IMR-90 (cell line): ENCODE measurements around the gene CTNNA2. TPM values are rescaled to one million over a fixed set of nuclear protein-coding genes. Genes with fewer than 3 reads are reported as not detected.

Experiments used
- ATAC-seq: fragments of 200-7000 bp; cut with Tn5 transposase; 2 replicates; pipeline ENCODE4 v1.9.1; 2020; ENCODE audit warnings: low read depth, mild to moderate bottlenecking, moderate library complexity
- BruUV-seq: library from RNA; stranded (reverse); fragments of 400-500 nt; replicated peaks from 2 replicates; lab custom pipeline; 2021; lab: Mats Ljungman, UMichigan
- CTCF ChIA-PET: fragments of 300-600 bp; formaldehyde crosslinking; extraction: SDS; loops from one replicate; lab custom pipeline; 2021; ENCODE audit warnings: antibody characterized with exemption; lab: Yijun Ruan, JAX
- POLR2A ChIA-PET: fragments of 300-600 bp; sonication (Branson Sonifier 250); formaldehyde crosslinking; loops from one replicate; lab custom pipeline; 2022; ENCODE audit warnings: antibody characterized with exemption; ENCODE audit not compliant: unreplicated experiment; lab: Charles Lee
- DNase-seq: peaks from one replicate; pipeline ENCODE4 v3.0.0; 2013
- H2AFZ ChIP-seq: replicated peaks from 2 replicates; pipeline ENCODE3; 2013; ENCODE audit warnings: low read length, mild to moderate bottlenecking; ENCODE audit not compliant: poor library complexity
- H2AK5ac ChIP-seq: 2 replicates; pipeline ENCODE4 v1.6.1; 2013; ENCODE audit warnings: low read depth, low read length, inconsistent platforms
- H2AK9ac ChIP-seq: replicated peaks from 2 replicates; pipeline ENCODE3; 2013; ENCODE audit warnings: mild to moderate bottlenecking, low read depth, low read length, moderate library complexity; ENCODE audit not compliant: poor library complexity
- H2BK120ac ChIP-seq: 2 replicates; pipeline ENCODE4 v1.6.1; 2013; ENCODE audit warnings: low read depth, low read length, inconsistent platforms
- H2BK15ac ChIP-seq: 3 replicates; pipeline ENCODE4 v1.6.1; 2013; ENCODE audit warnings: low read depth, low read length, inconsistent platforms
- H2BK20ac ChIP-seq: 2 replicates; pipeline ENCODE4 v1.6.1; 2013; ENCODE audit warnings: low read depth, mild to moderate bottlenecking, inconsistent platforms, low read length, moderate library complexity
- H2BK5ac ChIP-seq: 2 replicates; pipeline ENCODE4 v1.6.1; 2013; ENCODE audit warnings: mild to moderate bottlenecking, low read depth, low read length, inconsistent platforms; ENCODE audit not compliant: poor library complexity, severe bottlenecking
- H3K14ac ChIP-seq: replicated peaks from 2 replicates; pipeline ENCODE4 v1.6.1; 2013; ENCODE audit warnings: low read depth, low read length, inconsistent platforms
- H3K18ac ChIP-seq: 2 replicates; pipeline ENCODE4 v1.6.1; 2013; ENCODE audit warnings: low read depth, low read length, control low read depth
- H3K23ac ChIP-seq: 2 replicates; pipeline ENCODE4 v1.6.1; 2013; ENCODE audit warnings: low read depth, low read length, inconsistent platforms
- H3K27ac ChIP-seq: 2 replicates; pipeline ENCODE4 v1.5.1; 2013; ENCODE audit warnings: mild to moderate bottlenecking, control low read depth, low read length; ENCODE audit not compliant: insufficient read depth
- H3K27me3 ChIP-seq: 2 replicates; pipeline ENCODE4 v1.6.1; 2013; ENCODE audit warnings: low read length; ENCODE audit not compliant: control insufficient read depth, insufficient read depth
- H3K36me3 ChIP-seq: 2 replicates; pipeline ENCODE4 v1.6.1; 2013; ENCODE audit warnings: low read length, mixed read lengths; ENCODE audit not compliant: control insufficient read depth, insufficient read depth
- H3K4ac ChIP-seq: 2 replicates; pipeline ENCODE4 v1.6.1; 2013; ENCODE audit warnings: low read depth, low read length, inconsistent platforms
- H3K4me1 ChIP-seq: 2 replicates; pipeline ENCODE4 v1.6.1; 2013; ENCODE audit warnings: low read length, mixed read lengths; ENCODE audit not compliant: control insufficient read depth, insufficient read depth
- H3K4me2 ChIP-seq: 2 replicates; pipeline ENCODE4 v1.6.1; 2013; ENCODE audit warnings: low read depth, mild to moderate bottlenecking, control low read depth, low read length, moderate library complexity
- H3K4me3 ChIP-seq: 2 replicates; pipeline ENCODE4 v1.5.1; 2013; ENCODE audit warnings: low read depth, mild to moderate bottlenecking, control low read depth, low read length, moderate library complexity; ENCODE audit not compliant: insufficient read depth
- H3K56ac ChIP-seq: 2 replicates; pipeline ENCODE4 v1.6.1; 2013; ENCODE audit warnings: low read length, inconsistent platforms; ENCODE audit not compliant: insufficient read depth; ENCODE audit errors: extremely low read depth
- H3K79me1 ChIP-seq, 2 experiments: 2 replicates each; pipeline ENCODE4 v1.6.1; 2013; ENCODE audit warnings: low read length in 2 of 2, inconsistent platforms in 1 of 2, low read depth in 1 of 2
- H3K9ac ChIP-seq: 2 replicates; pipeline ENCODE4 v1.6.1; 2013; ENCODE audit warnings: low read depth, low read length, control low read depth
- H3K9me1 ChIP-seq: 2 replicates; pipeline ENCODE4 v1.6.1; 2013; ENCODE audit warnings: low read length, inconsistent platforms; ENCODE audit not compliant: insufficient read depth
- H3K9me3 ChIP-seq: 2 replicates; pipeline ENCODE4 v1.6.1; 2013; ENCODE audit warnings: low read length; ENCODE audit not compliant: control insufficient read depth, insufficient read depth
- H4K20me1 ChIP-seq: 2 replicates; pipeline ENCODE4 v1.6.1; 2013; ENCODE audit warnings: low read length, inconsistent platforms; ENCODE audit not compliant: insufficient read depth
- H4K5ac ChIP-seq: 2 replicates; pipeline ENCODE4 v1.6.1; 2013; ENCODE audit warnings: mild to moderate bottlenecking, low read depth, low read length, control low read depth
- H4K8ac ChIP-seq, 2 experiments: 2 replicates each; pipeline ENCODE4 v1.6.1; 2013; ENCODE audit warnings: low read depth in 2 of 2, low read length in 2 of 2, control low read depth in 1 of 2, inconsistent platforms in 1 of 2
- H4K91ac ChIP-seq: 2 replicates; pipeline ENCODE4 v1.6.1; 2013; ENCODE audit warnings: low read depth, low read length, inconsistent platforms; ENCODE audit not compliant: insufficient read depth
- BHLHE40 ChIP-seq: fragments of 150-350 bp; IDR thresholded peaks from 2 replicates; pipeline ENCODE4 v1.6.1; 2016; ENCODE audit warnings: mild to moderate bottlenecking, low read depth, low read length
- CEBPB ChIP-seq: IDR thresholded peaks from 2 replicates; pipeline ENCODE4 v1.6.1; 2012; ENCODE audit warnings: low read depth, low read length, improper control_type of control experiment
- CHD1 ChIP-seq: IDR thresholded peaks from 2 replicates; pipeline ENCODE4 v1.6.1; 2012; ENCODE audit warnings: low read depth, low read length, improper control_type of control experiment
- FOS ChIP-seq: fragments of 150-350 bp; IDR thresholded peaks from 2 replicates; pipeline ENCODE4 v1.6.1; 2016; ENCODE audit warnings: low read depth, low read length
- MAFK ChIP-seq: IDR thresholded peaks from 2 replicates; pipeline ENCODE4 v1.6.1; 2012; ENCODE audit warnings: low read depth, low read length, improper control_type of control experiment
- MAZ ChIP-seq: IDR thresholded peaks from 2 replicates; pipeline ENCODE4 v1.6.1; 2012; ENCODE audit warnings: low read depth, mild to moderate bottlenecking, low read length, improper control_type of control experiment, moderate library complexity, borderline replicate concordance
- MXI1 ChIP-seq: IDR thresholded peaks from 2 replicates; pipeline ENCODE4 v1.6.1; 2012; ENCODE audit warnings: low read depth, mild to moderate bottlenecking, low read length, moderate library complexity, borderline replicate concordance
- NFE2L2 ChIP-seq: fragments of 150-350 bp; IDR thresholded peaks from 2 replicates; pipeline ENCODE4 v1.6.1; 2016; ENCODE audit warnings: low read depth, mild to moderate bottlenecking, low read length
- POLR2A ChIP-seq: IDR thresholded peaks from 2 replicates; pipeline ENCODE4 v1.6.1; 2012; ENCODE audit warnings: mild to moderate bottlenecking, low read depth, low read length
- RAD21 ChIP-seq: IDR thresholded peaks from 2 replicates; pipeline ENCODE4 v1.6.1; 2012; ENCODE audit warnings: low read length, improper control_type of control experiment
- RCOR1 ChIP-seq: IDR thresholded peaks from 2 replicates; pipeline ENCODE4 v1.6.1; 2012; ENCODE audit warnings: mild to moderate bottlenecking, low read length, improper control_type of control experiment; ENCODE audit not compliant: insufficient replicate concordance
- RFX5 ChIP-seq: IDR thresholded peaks from 2 replicates; pipeline ENCODE4 v1.8.0; 2012; ENCODE audit warnings: low read depth, mild to moderate bottlenecking, low read length, moderate library complexity
- SMC3 ChIP-seq: fragments of 150-350 bp; IDR thresholded peaks from 2 replicates; pipeline ENCODE4 v1.6.1; 2016; ENCODE audit warnings: low read depth, mild to moderate bottlenecking, antibody characterized with exemption, low read length, moderate library complexity
- WGBS, 2 experiments: methylation state at CpG; one replicate each; pipeline versions ENCODE4 v1.1.5 to v1.1.7; 2013; ENCODE audit warnings: missing lambda C conversion rate in 2 of 2; ENCODE audit not compliant: insufficient read length in 1 of 2; ENCODE audit errors: extremely low coverage in 2 of 2; 5-methylcytosine and 5-hydroxymethylcytosine counted together
- dilution Hi-C: fragments of 300-500 bp; cut with HindIII; formaldehyde crosslinking; loops from one replicate; pipeline ENCODE4 v1.14.3; 2018; ENCODE audit warnings: low sequenced_read_pairs; ENCODE audit not compliant: unreplicated experiment
- in situ Hi-C: fragments of 300-500 bp; cut with MboI; formaldehyde crosslinking; loops from 3 replicates; pipeline ENCODE4 v1.14.3; 2019; ENCODE audit warnings: low sequenced_read_pairs, inconsistent platforms, mixed read lengths
- intact Hi-C: fragments of 100-400 bp; cut with micrococcal nuclease; formaldehyde crosslinking; loops from 2 replicates; pipeline ENCODE4 v1.10.0; 2022
- polyA plus RNA-seq, 3 experiments: library from polyadenylated mRNA; depleted of rRNA; stranded (reverse); fragments of >200 nt; gene quantifications; 2 replicates each; pipeline ENCODE4 v1.2.3, GENCODE V29; 2012; ENCODE audit warnings: low replicate concordance in 1 of 3
- total RNA-seq: library from RNA; depleted of rRNA; stranded (reverse); fragments of >200 nt; gene quantifications from 2 replicates; pipeline ENCODE4 v1.2.3, GENCODE V29; 2012
- TF ChIP-seq, protein P1 (sequence below): conservative IDR thresholded peaks from 2 replicates; pipeline ENCODE4 v1.5.1; 2012; ENCODE audit warnings: mild to moderate bottlenecking, low read depth, low read length, improper control_type of control experiment
- TF ChIP-seq, protein P2 (sequence below): fragments of 150-350 bp; IDR thresholded peaks from 2 replicates; pipeline ENCODE4 v1.6.1; 2017; ENCODE audit warnings: mild to moderate bottlenecking, antibody characterized with exemption, low read length, low read depth
- TF ChIP-seq, protein P3 (sequence below): fragments of 150-350 bp; IDR thresholded peaks from 2 replicates; pipeline ENCODE4 v1.6.1; 2016; ENCODE audit warnings: low read depth, mild to moderate bottlenecking, low read length, moderate library complexity, borderline replicate concordance

Gene CTNNA2
- total and polyA plus RNA-seq, 2 of the 4 experiments (the other 2 are of a cell fraction), result not detected

DNA sequence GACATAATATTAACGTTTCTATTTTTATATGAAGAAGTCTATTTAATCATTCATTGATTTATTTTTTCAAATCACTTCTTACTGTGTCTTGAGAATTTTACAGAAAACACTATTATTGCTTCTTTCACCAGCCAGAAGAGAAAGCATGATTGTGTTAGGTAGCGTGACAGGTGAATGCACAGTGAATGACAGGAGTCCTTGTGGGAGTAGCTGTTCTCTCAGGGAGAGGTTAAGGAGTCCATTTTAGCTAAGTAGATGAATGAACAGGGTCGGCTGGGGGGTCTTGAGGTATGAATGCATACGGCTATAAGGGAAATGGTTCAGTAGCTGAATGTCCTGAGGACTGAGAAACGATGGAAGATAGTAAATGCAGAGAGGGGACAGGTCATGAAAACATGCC, 56.2 kb downstream of the CTNNA2 start:
- H3K4ac ChIP-seq, result no peak overlapping the region
- no peak overlapping the region for H3K14ac ChIP-seq
- H3K9me3 ChIP-seq, result peaks cover 2% of the 10 kb centered on the region; the same call in 1 of the 2 replicates
- in situ Hi-C loops (no loop called here), intact Hi-C loops (no loop called here), dilution Hi-C loops (no loop called here)
- no peak for TF ChIP-seq RFX5
- TF ChIP-seq, protein P1, sequence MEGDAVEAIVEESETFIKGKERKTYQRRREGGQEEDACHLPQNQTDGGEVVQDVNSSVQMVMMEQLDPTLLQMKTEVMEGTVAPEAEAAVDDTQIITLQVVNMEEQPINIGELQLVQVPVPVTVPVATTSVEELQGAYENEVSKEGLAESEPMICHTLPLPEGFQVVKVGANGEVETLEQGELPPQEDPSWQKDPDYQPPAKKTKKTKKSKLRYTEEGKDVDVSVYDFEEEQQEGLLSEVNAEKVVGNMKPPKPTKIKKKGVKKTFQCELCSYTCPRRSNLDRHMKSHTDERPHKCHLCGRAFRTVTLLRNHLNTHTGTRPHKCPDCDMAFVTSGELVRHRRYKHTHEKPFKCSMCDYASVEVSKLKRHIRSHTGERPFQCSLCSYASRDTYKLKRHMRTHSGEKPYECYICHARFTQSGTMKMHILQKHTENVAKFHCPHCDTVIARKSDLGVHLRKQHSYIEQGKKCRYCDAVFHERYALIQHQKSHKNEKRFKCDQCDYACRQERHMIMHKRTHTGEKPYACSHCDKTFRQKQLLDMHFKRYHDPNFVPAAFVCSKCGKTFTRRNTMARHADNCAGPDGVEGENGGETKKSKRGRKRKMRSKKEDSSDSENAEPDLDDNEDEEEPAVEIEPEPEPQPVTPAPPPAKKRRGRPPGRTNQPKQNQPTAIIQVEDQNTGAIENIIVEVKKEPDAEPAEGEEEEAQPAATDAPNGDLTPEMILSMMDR, result no peak
- TF ChIP-seq FOS, result no peak
- no peak for TF ChIP-seq CHD1
- TF ChIP-seq, protein P2, sequence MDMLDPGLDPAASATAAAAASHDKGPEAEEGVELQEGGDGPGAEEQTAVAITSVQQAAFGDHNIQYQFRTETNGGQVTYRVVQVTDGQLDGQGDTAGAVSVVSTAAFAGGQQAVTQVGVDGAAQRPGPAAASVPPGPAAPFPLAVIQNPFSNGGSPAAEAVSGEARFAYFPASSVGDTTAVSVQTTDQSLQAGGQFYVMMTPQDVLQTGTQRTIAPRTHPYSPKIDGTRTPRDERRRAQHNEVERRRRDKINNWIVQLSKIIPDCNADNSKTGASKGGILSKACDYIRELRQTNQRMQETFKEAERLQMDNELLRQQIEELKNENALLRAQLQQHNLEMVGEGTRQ, result no peak
- no peak for TF ChIP-seq RAD21
- TF ChIP-seq RCOR1, result no peak
- TF ChIP-seq BHLHE40, result no peak
- TF ChIP-seq SMC3, result no peak
- no peak for TF ChIP-seq MXI1
- TF ChIP-seq, protein P3, sequence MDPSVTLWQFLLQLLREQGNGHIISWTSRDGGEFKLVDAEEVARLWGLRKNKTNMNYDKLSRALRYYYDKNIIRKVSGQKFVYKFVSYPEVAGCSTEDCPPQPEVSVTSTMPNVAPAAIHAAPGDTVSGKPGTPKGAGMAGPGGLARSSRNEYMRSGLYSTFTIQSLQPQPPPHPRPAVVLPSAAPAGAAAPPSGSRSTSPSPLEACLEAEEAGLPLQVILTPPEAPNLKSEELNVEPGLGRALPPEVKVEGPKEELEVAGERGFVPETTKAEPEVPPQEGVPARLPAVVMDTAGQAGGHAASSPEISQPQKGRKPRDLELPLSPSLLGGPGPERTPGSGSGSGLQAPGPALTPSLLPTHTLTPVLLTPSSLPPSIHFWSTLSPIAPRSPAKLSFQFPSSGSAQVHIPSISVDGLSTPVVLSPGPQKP, result no peak
- TF ChIP-seq MAZ, result no peak
- no peak for TF ChIP-seq NFE2L2
- no peak for TF ChIP-seq CEBPB
- TF ChIP-seq POLR2A, result no peak
- no peak for TF ChIP-seq MAFK
- H2BK20ac ChIP-seq, result no peak overlapping the region
- CTCF ChIA-PET, result no interaction called here
- no peaks in the 10 kb centered on the region for H3K79me1 ChIP-seq
- H3K9me1 ChIP-seq, result no peaks in the 10 kb centered on the region
- H2AFZ ChIP-seq, result no peak overlapping the region
- no peak overlapping the region for H3K18ac ChIP-seq
- H4K91ac ChIP-seq, result no peak overlapping the region
- no peak overlapping the region for H3K23ac ChIP-seq
- H3K4me2 ChIP-seq, result no peak overlapping the region
- H3K27me3 ChIP-seq, result no peaks in the 10 kb centered on the region
- no peak overlapping the region for H2AK9ac ChIP-seq
- H4K5ac ChIP-seq, result no peak overlapping the region
- no peaks in the 10 kb centered on the region for H3K36me3 ChIP-seq
- POLR2A ChIA-PET, result no interaction called here
- no peak overlapping the region for H2BK5ac ChIP-seq
- no peaks in the 10 kb centered on the region for H4K20me1 ChIP-seq
- no peak overlapping the region for H3K27ac ChIP-seq
- no peaks in the 10 kb centered on the region for H3K4me1 ChIP-seq
- H3K56ac ChIP-seq, result no peak overlapping the region
- ATAC-seq (no peak), DNase-seq (no peak)
- no peak overlapping the region for H2BK120ac ChIP-seq
- no peak overlapping the region for H2AK5ac ChIP-seq
- H3K9ac ChIP-seq, result no peak overlapping the region
- WGBS, 2 experiments, result 20% methylated on average over 2 of the region's 5 CpGs; no CpG with 5 or more reads in 1 of the 2 experiments
- H3K4me3 ChIP-seq, result no peak overlapping the region
- BruUV-seq, result no TSS peak
- H2BK15ac ChIP-seq, result no peak overlapping the region
- H4K8ac ChIP-seq, result no peak overlapping the region
